Natural killer cell (primary cell): Measurements from ENCODE around the gene KLRD1. TPM values are rescaled to one million over a fixed set of nuclear protein-coding genes. Genes with fewer than 3 reads are reported as not detected.

Experiments used
- ATAC-seq, 3 donors: fragments of 150-1000 bp in 2 of 3; fragments of 200-7000 bp in 1 of 3; cut with Tn5 transposase; 1 replicate in 1 of 3; 2 replicates in 2 of 3; pipeline ENCODE4 v1.10.0; 2021; ENCODE audit warnings: mild to moderate bottlenecking in 2 of 3, moderate library complexity in 2 of 3
- DNase-seq, 2 donors: peaks; one replicate each; pipeline versions ENCODE4 v3.0.0 to v3.0.0-alpha.2; 2013 to 2021; ENCODE audit warnings: mixed read lengths in 1 of 2
- H3K27ac ChIP-seq: one replicate; pipeline ENCODE4 v1.5.1; 2013; ENCODE audit warnings: mild to moderate bottlenecking, low read length
- H3K27me3 ChIP-seq: one replicate; pipeline ENCODE4 v1.6.1; 2013; ENCODE audit warnings: low read length; ENCODE audit not compliant: control insufficient read depth, insufficient read depth
- H3K36me3 ChIP-seq: one replicate; pipeline ENCODE4 v1.6.1; 2013; ENCODE audit warnings: low read length; ENCODE audit not compliant: control insufficient read depth, insufficient read depth
- H3K4me1 ChIP-seq: one replicate; pipeline ENCODE4 v1.6.1; 2013; ENCODE audit warnings: low read length; ENCODE audit not compliant: control insufficient read depth, insufficient read depth
- H3K4me3 ChIP-seq: one replicate; pipeline ENCODE4 v1.5.1; 2013; ENCODE audit warnings: low read length
- H3K9me3 ChIP-seq: one replicate; pipeline ENCODE4 v1.6.1; 2013; ENCODE audit warnings: low read length; ENCODE audit not compliant: control insufficient read depth, insufficient read depth
- H3K27ac Mint-ChIP-seq, 2 donors: one replicate each; pipeline ENCODE4 v1.8.0; 2022; ENCODE audit warnings: mild to moderate bottlenecking in 2 of 2, mixed read lengths in 2 of 2, moderate library complexity in 1 of 2
- H3K27me3 Mint-ChIP-seq, 2 donors: one replicate each; pipeline ENCODE4 v1.8.0; 2022; ENCODE audit warnings: low read depth in 2 of 2, mixed read lengths in 2 of 2
- H3K36me3 Mint-ChIP-seq: one replicate; pipeline ENCODE4 v1.8.0; 2022; ENCODE audit warnings: mixed read lengths
- H3K4me1 Mint-ChIP-seq, 2 donors: one replicate each; pipeline ENCODE4 v1.8.0; 2022; ENCODE audit warnings: mixed read lengths in 2 of 2
- H3K4me3 Mint-ChIP-seq: one replicate; pipeline ENCODE4 v1.8.0; 2022; ENCODE audit warnings: mild to moderate bottlenecking, moderate library complexity, mixed read lengths
- H3K9me3 Mint-ChIP-seq, 2 donors: one replicate each; pipeline ENCODE4 v1.8.0; 2022; ENCODE audit warnings: mixed read lengths in 2 of 2
- CTCF ChIP-seq: fragments of 200-600 bp; IDR thresholded peaks from one replicate; pipeline ENCODE4 v1.8.0; 2022; ENCODE audit warnings: antibody characterized with exemption
- WGBS: methylation state at CpG from one replicate; pipeline ENCODE4 v1.1.7; 2013; ENCODE audit warnings: missing lambda C conversion rate; ENCODE audit not compliant: insufficient coverage; 5-methylcytosine and 5-hydroxymethylcytosine counted together
- intact Hi-C: fragments of 100-400 bp; cut with micrococcal nuclease; formaldehyde crosslinking; loops from one replicate; pipeline ENCODE4 v1.14.2; 2022
- total RNA-seq, 4 donors: library from RNA; stranded (reverse); fragments of 120-200 nt in 1 of 4; gene quantifications; one replicate each; pipeline versions ENCODE4 v1.2.3 to v1.2.4, GENCODE V29; 2013 to 2022

The KLRD1 gene
- total RNA-seq = 100 to 1,000 TPM; 568 to 782 (median 688) TPM
- 967 TPM for total RNA-seq (2013)

- peak within 1 kb of the TSS; percentile 87 for H3K4me3 ChIP-seq
- peaks cover 32% of the 10 kb centered on the region for H3K36me3 ChIP-seq
- 63% methylated on average over 1 of the region's 1 CpG for WGBS
- intact Hi-C loops = loop anchor here (2.0 to 10.0 kb wide), 5 partner anchors 60 to 660 kb away; partner anchors contain the start of genes CLEC2B and KLRC1
- H3K4me1 ChIP-seq = peaks cover 23% of the 10 kb centered on the region
- Mint-ChIP-seq H3K27me3 (no peaks in the 10 kb centered on the region), H3K4me1 (peaks cover 66 to 80% of the 10 kb centered on the region in 2 donors), H3K36me3 (peaks cover 24% of the 10 kb centered on the region), H3K4me3 (peak within 1 kb of the TSS; percentile 95), H3K9me3 (no peaks in the 10 kb centered on the region), H3K27ac (peak within 1 kb of the TSS; percentile 97 to 100)
- peak within 1 kb of the TSS; percentile 84 for H3K27ac ChIP-seq
- no peaks in the 10 kb centered on the region for H3K27me3 ChIP-seq
- peaks cover 3% of the 10 kb centered on the region for H3K9me3 ChIP-seq
- no peak for TF ChIP-seq CTCF
- DNase-seq = peak in 1 of 2 donors; percentile 54
- ATAC-seq = peak; percentile 38 to 67 (median 62)
Observed at GRCh38 chr12:10307630-10308029, at the start of gene KLRD1. KLRD1 (plus strand) TSS chr12:10307870; CDS start chr12:10308078, 208 bp downstream.

- Histone ChIP-seq H3K27ac (no peak overlapping the region), H3K36me3 (no peaks in the 10 kb centered on the region), H3K4me1 (no peaks in the 10 kb centered on the region), H3K27me3 (no peaks in the 10 kb centered on the region), H3K9me3 (no peaks in the 10 kb centered on the region), H3K4me3 (no peak overlapping the region)
- intact Hi-C loops = no loop called here
- H3K9me3 Mint-ChIP-seq = peaks cover 0 to 4% of the 10 kb centered on the region in 2 donors
- no peak for DNase-seq
- H3K36me3 Mint-ChIP-seq = peaks cover 18% of the 10 kb centered on the region
- no peak for ATAC-seq
- no peak overlapping the region for H3K27ac Mint-ChIP-seq
- peaks cover 0 to 14% of the 10 kb centered on the region in 2 donors for H3K4me1 Mint-ChIP-seq
- TF ChIP-seq CTCF = no peak
- WGBS = 5% methylated on average over 1 of the region's 1 CpG
- H3K4me3 Mint-ChIP-seq = no peak overlapping the region
- no peaks in the 10 kb centered on the region for H3K27me3 Mint-ChIP-seq
Observed at GRCh38 chr12:10260927-10261326, 46.7 kb upstream of the KLRD1 start.

GRCh38 chr12:10268037-10268436 lies 39.6 kb upstream of the KLRD1 start:
- Histone ChIP-seq H3K27ac (no peak overlapping the region), H3K4me1 (no peaks in the 10 kb centered on the region), H3K9me3 (no peaks in the 10 kb centered on the region), H3K27me3 (no peaks in the 10 kb centered on the region), H3K4me3 (no peak overlapping the region), H3K36me3 (no peaks in the 10 kb centered on the region)
- intact Hi-C loops = no loop called here
- H3K27me3 Mint-ChIP-seq = no peaks in the 10 kb centered on the region
- no peaks in the 10 kb centered on the region for H3K9me3 Mint-ChIP-seq
- no peak for TF ChIP-seq CTCF
- 93% methylated on average over 5 of the region's 5 CpGs for WGBS
- no peaks in the 10 kb centered on the region for H3K36me3 Mint-ChIP-seq
- ATAC-seq = no peak
- no peak overlapping the region for H3K27ac Mint-ChIP-seq
- no peak overlapping the region for H3K4me3 Mint-ChIP-seq
- DNase-seq = no peak
- H3K4me1 Mint-ChIP-seq = peaks cover 0 to 4% of the 10 kb centered on the region in 2 donors

- Mint-ChIP-seq H3K4me1 (peaks cover 8 to 20% of the 10 kb centered on the region in 2 donors), H3K36me3 (no peaks in the 10 kb centered on the region), H3K27ac (no peak overlapping the region), H3K4me3 (no peak overlapping the region), H3K27me3 (no peaks in the 10 kb centered on the region), H3K9me3 (peaks cover 0 to 2% of the 10 kb centered on the region in 2 donors)
- WGBS = 100% methylated on average over 2 of the region's 2 CpGs
- peaks cover 4% of the 10 kb centered on the region for H3K4me1 ChIP-seq
- H3K9me3 ChIP-seq = no peaks in the 10 kb centered on the region
- intact Hi-C loops = no loop called here
- no peak overlapping the region for H3K27ac ChIP-seq
- DNase-seq (no peak), ATAC-seq (no peak)
- TF ChIP-seq CTCF = no peak
- H3K36me3 ChIP-seq = no peaks in the 10 kb centered on the region
- H3K27me3 ChIP-seq = no peaks in the 10 kb centered on the region
- no peak overlapping the region for H3K4me3 ChIP-seq
Observed at GRCh38 chr12:10272467-10272866, 35.2 kb upstream of the KLRD1 start.
